A673 (cell line): Measurements from ENCODE around the gene CMC4.

Source experiments
- CTCF ChIP-seq: fragments of 300-800, 200-600 bp; sonication (generic); conservative IDR thresholded peaks from 2 replicates; pipeline ENCODE4 v1.5.1; 2017; ENCODE audit warnings: low read depth, mild to moderate bottlenecking, antibody characterized with exemption, low read length, moderate library complexity, mixed read lengths
- EZH2 ChIP-seq: fragments of 200-600 bp; sonication (generic); IDR thresholded peaks from 2 replicates; pipeline ENCODE4 v1.6.1; 2017; ENCODE audit warnings: borderline replicate concordance, low read depth, mild to moderate bottlenecking, mixed read lengths, antibody characterized with exemption, low read length; ENCODE audit not compliant: poor library complexity, severe bottlenecking

DNA sequence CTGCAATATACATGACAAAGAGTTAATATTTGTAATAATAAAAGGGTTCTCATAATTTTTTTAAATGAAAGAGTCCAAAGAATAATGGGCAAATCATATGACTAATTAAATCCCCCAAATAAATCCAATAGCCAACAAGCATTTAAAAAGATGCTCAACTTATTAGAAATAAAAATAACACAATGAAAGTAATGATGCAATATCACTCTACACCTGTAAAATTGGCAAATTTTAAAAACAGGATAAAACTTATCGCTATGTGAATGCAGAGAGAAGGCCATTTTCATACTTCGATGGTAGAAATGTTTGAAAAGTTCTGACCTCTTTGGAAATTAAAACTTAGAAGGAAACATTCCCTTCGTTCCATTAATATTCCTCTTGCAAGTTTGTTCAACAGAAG lies 50.3 kb downstream of the CMC4 start:
- TF ChIP-seq CTCF (no peak), EZH2 (no peak)
